GM20000 (cell line): ENCODE results near the gene ARHGAP27.
A peak's percentile ranks its signal among the peaks of the same experiment; 100 is the strongest.

Experiments used
- DNase-seq: peaks from one replicate; pipeline ENCODE4 v3.0.0; 2012; ENCODE audit warnings: low spot score
- CTCF ChIP-seq: IDR thresholded peaks from 2 replicates; pipeline ENCODE4 v1.5.1; 2012; ENCODE audit warnings: mild to moderate bottlenecking, control low read depth; ENCODE audit errors: extremely low read depth, missing control alignments

The ARHGAP27 gene

DNA sequence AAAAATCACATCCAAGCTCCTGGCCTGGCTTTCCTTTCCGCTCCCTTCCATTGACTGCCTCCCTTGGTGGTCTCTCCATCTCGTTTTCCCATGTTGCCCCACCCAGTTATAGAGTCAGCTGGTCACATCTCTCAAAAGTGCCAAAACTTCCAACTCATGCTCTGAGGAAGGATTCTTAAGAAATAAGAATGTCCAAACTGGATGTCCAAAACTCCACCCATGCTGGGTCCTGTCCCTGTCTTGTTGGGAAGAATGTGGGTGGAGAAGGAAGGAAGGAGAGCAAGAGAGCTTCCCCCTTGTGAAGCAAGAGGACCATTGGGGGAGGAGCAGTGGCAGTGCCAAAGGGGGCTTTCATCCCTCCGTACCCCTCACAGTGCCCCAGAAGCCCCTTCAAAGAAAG, 71.2 kb downstream of the ARHGAP27 start:
- no peak for DNase-seq
- no peak for TF ChIP-seq CTCF

- peak; percentile 50 for DNase-seq
- no peak for TF ChIP-seq CTCF
These were observed 75.2 kb downstream of the ARHGAP27 start for GRCh38 chr17:45357364-45357997.

DNA sequence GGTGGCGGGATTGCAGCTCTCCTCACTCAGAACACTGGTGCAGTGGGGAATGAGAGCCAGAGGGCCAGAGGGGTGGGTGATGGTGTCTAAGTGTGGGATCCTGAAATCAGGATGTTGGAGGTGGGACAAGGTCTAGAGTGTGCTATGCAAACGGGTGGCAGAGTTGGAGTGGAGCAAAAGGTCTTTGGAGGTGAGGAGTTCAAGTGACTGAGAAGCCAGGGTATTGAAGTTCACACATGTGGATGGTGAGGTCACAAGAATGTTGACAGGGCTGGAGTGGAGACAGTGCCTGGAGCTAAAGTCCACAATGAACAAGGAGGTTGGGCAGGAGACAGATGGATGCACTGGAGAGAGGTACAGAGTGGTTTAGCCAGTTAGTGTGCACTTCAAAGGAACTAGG, 77.6 kb downstream of the ARHGAP27 start:
- no peak for DNase-seq
- TF ChIP-seq CTCF = no peak

DNA sequence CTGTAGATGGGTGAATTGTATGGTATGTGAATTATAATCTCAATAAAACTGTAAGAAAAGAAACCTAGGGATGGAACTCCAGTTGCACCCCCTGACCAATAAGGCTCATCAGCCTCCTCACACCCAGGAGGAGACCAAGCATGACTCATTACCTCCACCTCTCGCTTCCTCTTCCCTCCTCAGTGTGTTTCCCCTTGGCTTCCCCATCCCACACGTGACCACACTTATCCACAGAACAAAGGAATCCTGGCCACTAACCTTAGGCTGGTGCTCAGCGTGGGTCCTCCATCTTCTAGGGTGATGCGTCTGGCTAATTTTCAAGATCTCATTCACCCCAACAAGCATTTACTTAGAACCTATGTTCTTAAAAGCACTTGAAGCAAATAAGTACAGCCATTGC, 79.6 kb downstream of the ARHGAP27 start:
- peak; percentile 63 for DNase-seq
- no peak for TF ChIP-seq CTCF

- no peak for TF ChIP-seq CTCF
- no peak for DNase-seq
These were observed 80.8 kb downstream of the ARHGAP27 start for GRCh38 chr17:45351831-45352230.

DNA sequence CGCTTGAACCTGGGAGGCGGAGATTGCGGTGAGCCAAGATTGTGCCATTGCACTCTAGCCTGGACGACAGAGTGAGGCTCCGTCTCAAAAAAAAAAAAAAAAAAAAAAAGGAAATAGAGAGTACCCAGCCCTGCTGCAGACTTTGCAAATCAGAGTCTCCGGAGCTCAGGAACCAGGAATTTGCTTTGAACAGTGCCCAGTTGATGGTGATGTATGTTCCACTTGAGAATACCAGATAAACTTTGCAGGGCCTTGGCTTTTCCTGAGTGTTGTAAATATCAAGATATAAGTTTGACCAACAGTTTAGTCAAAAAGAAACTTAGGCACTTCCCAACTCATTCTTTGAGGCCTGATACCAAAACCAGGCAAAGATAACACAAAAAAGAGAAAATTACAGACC, 85.2 kb downstream of the ARHGAP27 start:
- TF ChIP-seq CTCF = no peak

GRCh38 chr17:45346216-45347015, 86.3 kb downstream of the ARHGAP27 start:
- no peak for TF ChIP-seq CTCF
- DNase-seq = no peak

More for the DNA sequence above, 85.2 kb downstream of the ARHGAP27 start:
- no peak for DNase-seq
